Kidney capillary endothelial cell (primary cell): ENCODE results near the gene CLTRN.
"Not testable (repeated sequence)": the region's sequence is repeated elsewhere in the genome, so short reads cannot be mapped to it uniquely, and the experiment has no call there.

Experiments used
- DNase-seq: peaks from one replicate; pipeline ENCODE4 v3.0.0-alpha.2; 2018; ENCODE audit warnings: low spot score

The CLTRN gene

GRCh38 chrX:15647510-15647909, 17.1 kb downstream of the CLTRN start:
- not testable (repeated sequence) for DNase-seq

GRCh38 chrX:15646543-15646942, 18.1 kb downstream of the CLTRN start:
- no peak for DNase-seq

- no peak for DNase-seq
Observed at GRCh38 chrX:15646031-15646430, 18.6 kb downstream of the CLTRN start.

GRCh38 chrX:15645266-15645665, 19.3 kb downstream of the CLTRN start:
- no peak for DNase-seq

- DNase-seq: no peak
Observed at GRCh38 chrX:15644560-15644872, 20.1 kb downstream of the CLTRN start.

GRCh38 chrX:15643786-15644559, 20.6 kb downstream of the CLTRN start:
- no peak for DNase-seq

- no peak for DNase-seq
Observed at GRCh38 chrX:15631637-15632036, 33.0 kb downstream of the CLTRN start.

- no peak for DNase-seq
Observed at GRCh38 chrX:15623054-15623453, 41.6 kb downstream of the CLTRN start.

GRCh38 chrX:15619053-15619755, 45.4 kb downstream of the CLTRN start:
- DNase-seq: no peak

- no peak for DNase-seq
Observed at GRCh38 chrX:15617111-15617510, 47.5 kb downstream of the CLTRN start.

- DNase-seq: no peak
Observed at GRCh38 chrX:15616531-15616930, 48.1 kb downstream of the CLTRN start.

- no peak for DNase-seq
Observed at GRCh38 chrX:15607067-15607466, 57.5 kb downstream of the CLTRN start.

GRCh38 chrX:15606136-15606535, 58.5 kb downstream of the CLTRN start:
- DNase-seq: no peak

GRCh38 chrX:15605226-15605625, 59.4 kb downstream of the CLTRN start:
- DNase-seq: no peak

- no peak for DNase-seq
Observed at GRCh38 chrX:15602761-15603160, 61.8 kb downstream of the CLTRN start.

GRCh38 chrX:15601932-15602331, 62.7 kb downstream of the CLTRN start:
- no peak for DNase-seq

- DNase-seq: no peak
Observed at GRCh38 chrX:15600745-15601144, 63.9 kb downstream of the CLTRN start, which contains the start of gene ACE2. Gene ACE2, minus strand, starts transcription at chrX:15600960. Its CDS starts 49 bp downstream, at chrX:15600911.

GRCh38 chrX:15600049-15600448, 64.6 kb downstream of the CLTRN start:
- DNase-seq: no peak

GRCh38 chrX:15599461-15599860, 65.1 kb downstream of the CLTRN start:
- no peak for DNase-seq

GRCh38 chrX:15598026-15598425, 66.6 kb downstream of the CLTRN start:
- DNase-seq: no peak

GRCh38 chrX:15594371-15594770, 70.2 kb downstream of the CLTRN start:
- no peak for DNase-seq

GRCh38 chrX:15579778-15580747, 84.5 kb downstream of the CLTRN start:
- DNase-seq: no peak
